ENCODE measurements around the gene THOC6. TPM values are rescaled to one million over a fixed set of nuclear protein-coding genes. Genes with fewer than 3 reads are reported as not detected.

Gene THOC6
- 17.8 and 20.2 TPM in 2 replicates for total RNA-seq

DNA sequence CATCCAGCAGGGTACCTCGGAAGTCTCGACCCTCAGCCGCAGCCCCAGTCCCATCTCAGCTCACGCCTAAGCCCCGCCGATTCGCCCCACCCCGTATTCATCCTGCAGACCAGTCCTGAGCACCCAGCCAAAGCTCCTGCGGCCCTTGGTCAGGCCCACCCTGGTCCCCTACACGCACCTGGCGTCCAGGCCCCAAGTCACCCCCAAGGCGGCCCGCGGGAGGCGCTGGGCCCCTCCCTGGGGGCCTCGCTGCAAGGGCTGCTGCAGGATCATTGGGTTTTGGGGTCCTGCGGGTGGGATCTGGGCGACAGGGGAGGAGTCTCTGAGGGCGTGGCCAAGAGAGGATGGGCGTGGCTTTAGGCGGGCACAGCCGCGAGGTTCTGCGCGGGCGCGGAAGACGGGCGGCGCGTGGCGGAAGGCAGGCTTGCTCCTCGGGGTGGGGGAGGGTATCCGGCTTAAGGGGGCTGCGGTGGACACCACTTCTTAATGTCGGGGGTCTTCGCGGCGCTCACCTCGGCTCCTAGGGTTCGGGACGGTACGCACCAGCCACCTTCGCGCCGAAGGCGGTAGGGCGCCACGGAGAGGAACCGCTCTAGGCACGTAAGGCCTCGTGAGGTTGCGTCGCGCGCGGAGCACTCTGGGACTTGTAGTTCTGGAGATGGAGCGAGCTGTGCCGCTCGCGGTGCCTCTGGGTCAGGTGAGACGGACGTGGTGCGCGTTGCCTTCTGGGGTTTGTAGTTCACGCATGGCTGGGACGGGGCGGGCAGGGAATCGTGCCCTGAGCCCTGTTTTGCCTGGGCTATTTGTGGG lies at the start of gene THOC6, which contains the start of gene HCFC1R1:
Gene THOC6, plus strand, starts transcription at position 367 of the 810 bp plus-strand sequence. Its CDS starts 292 bp downstream, at position 659.
Gene HCFC1R1, minus strand, starts transcription at position 274 of the 810 bp plus-strand sequence. Its CDS starts 1 bp downstream, at position 273.

DNA sequence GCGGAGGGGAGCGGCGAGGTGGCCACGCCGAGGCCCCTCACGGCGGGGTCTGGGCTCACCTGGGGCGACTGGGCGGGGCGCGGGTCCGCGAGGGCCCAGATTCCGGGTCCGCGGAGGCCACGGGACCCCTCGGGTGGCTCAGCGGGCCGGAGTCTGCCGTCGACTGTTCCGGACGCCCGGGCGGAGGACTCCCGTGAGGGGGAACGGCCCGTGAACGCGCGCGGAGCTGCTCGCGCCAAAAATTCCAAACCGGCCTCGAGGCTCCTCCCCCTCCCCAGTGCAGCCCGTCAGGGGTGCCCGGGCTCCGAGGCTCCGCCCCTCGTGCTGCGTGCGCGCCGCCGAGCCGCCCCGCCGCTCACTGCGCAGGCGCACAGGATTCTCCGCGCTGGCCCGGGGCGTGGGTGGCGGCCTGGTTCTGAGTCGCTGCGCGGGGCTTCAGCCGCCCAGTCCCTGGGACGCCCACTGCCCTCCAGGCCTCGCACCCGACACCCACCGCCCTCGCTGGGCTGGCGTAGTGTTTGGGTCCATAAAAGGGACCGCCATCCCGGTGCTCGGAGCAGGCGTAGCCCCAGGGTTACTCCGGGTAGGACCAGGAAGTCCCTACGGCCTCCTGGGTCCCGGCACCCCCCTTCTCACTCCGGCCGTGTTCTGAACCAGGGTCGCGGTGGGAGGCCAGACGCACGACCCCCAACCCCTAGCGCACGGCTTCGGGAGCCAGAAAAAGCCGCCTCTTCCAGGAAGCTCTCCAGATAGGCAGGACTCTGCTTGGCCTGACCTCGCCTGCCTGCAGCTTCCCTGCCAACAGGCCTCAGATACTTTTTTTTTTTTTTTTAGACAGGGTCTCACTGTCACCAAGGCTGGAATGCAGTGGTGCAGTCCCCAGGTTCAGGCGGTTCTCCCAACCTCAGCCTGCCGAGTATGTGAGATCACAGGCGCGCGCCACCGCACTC lies 43.3 kb upstream of the THOC6 start, which contains the start of gene PKMYT1:
Gene PKMYT1, minus strand, starts transcription at position 220 of the 950 bp plus-strand sequence. CDS start 789 bp downstream, outside the sequence.

GRCh38 chr16:3012828-3013420 lies 10.9 kb upstream of the THOC6 start, which contains the start of gene CLDN9:
Gene CLDN9 (plus strand): TSS chr16:3012923. CDS start chr16:3013363, 440 bp downstream.

GRCh38 chr16:3017794-3018506 lies 5.9 kb upstream of the THOC6 start, which contains the start of gene CLDN6:
Gene CLDN6 (minus strand): TSS chr16:3018183. CDS start chr16:3016021, 2,162 bp downstream.

GRCh38 chr16:3020247-3020603 lies 3.6 kb upstream of the THOC6 start, which contains the start of gene TNFRSF12A:
Gene TNFRSF12A (plus strand): TSS chr16:3020368. CDS start chr16:3020398, 30 bp downstream.

GRCh38 chr16:3036726-3037315 lies 13.0 kb downstream of the THOC6 start, which contains the start of gene BICDL2:
Gene BICDL2 (minus strand): TSS chr16:3036944. CDS start chr16:3035496, 1,448 bp downstream.

DNA sequence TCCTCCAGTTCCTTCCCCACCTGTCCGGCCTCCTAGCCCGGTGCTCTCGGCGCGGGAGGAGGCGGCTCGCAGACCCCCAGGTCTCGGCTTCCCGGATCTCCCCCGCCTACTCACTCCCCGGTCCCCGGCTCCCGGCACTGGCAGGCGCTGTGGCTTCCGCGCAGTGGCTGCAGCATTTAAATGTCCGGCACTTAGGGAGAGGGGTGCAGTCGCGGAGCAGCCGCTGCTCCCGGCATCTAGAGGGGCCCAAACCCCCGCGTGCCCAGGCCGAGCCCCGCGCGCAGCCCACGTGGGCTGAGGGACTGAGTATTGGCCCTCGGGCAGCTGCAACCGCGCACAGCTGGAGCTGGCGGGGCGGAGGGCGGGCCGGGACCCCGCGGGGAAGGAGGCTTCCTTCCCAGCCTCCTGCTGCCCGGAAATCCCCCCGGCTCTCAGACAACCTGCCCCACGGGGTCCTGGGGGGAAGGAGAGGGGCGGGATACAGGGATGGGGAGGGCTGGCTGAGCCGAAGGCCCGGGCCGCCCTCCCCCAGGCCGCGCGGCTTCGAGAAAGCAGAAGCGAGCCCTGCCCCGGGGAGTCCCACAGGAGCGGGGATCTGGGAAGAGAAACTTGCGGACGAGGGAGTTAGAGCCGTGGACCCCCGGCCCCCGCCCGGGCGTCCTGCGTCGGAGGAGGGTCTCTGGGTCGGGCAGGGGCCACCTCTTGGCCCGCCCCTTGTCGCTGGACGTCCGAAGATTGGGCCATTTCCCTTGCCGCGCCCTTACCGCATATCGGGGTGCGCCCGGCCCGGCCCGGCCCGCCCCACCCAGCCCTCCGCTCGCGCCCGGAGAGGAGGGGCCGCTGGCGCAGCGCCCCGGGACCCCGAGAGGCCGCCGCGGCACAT lies 22.2 kb downstream of the THOC6 start, which contains the start of gene MMP25:
Gene MMP25, plus strand, starts transcription at position 804 of the 883 bp plus-strand sequence. CDS start 357 bp downstream, outside the sequence.

DNA sequence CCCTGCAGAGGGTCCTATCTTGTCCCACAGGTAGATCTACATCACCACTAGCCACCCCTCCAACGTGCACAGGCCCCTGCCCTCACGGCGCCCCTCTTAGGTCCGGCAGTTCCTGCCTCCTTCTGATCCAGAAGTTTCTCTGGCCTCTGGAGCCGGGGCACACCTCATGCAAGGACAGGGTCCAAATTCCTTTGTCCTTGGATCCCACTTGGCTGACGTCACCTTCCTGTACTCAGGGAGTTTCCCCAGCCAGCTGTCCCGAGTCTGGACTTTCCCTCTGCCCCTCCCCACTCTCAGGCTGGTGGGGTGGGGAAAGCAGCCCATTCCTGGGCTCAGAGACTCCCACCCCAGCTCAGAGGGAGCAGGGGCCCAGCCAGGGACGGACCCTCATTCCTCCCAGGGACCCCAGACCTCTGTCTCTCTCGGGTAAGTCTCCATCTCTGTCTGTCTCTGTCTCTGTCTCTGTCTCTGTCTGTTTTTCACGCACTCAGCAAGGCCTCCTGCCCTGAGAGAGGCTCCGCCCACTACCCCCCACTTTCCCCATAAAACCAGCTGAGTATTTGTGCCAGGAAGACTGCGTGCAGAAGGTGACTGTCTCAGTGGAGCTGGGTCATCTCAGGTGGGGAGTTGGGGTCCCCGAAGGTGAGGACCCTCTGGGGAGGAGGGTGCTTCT lies 41.4 kb downstream of the THOC6 start, which contains the start of gene IL32:
Gene IL32, plus strand, starts transcription at position 572 of the 673 bp plus-strand sequence. CDS start 172 bp downstream, outside the sequence.

Other genes with a start within 250 kb of the THOC6 start
- 762 and 829 TPM in 2 replicates for gene ELOB, start 246.8 kb upstream of the THOC6 start, total RNA-seq
- gene PRSS33, start 236.5 kb upstream of the THOC6 start, total RNA-seq: not detected in 2 replicates
- gene PRSS41, start 225.6 kb upstream of the THOC6 start, total RNA-seq: not detected in 2 replicates
- gene PRSS21, start 206.8 kb upstream of the THOC6 start, total RNA-seq: 1.6 TPM in 1 of 2 replicates, not detected in the other
- 0.16 TPM in 1 of 2 replicates, not detected in the other for gene ZG16B, start 193.7 kb upstream of the THOC6 start, total RNA-seq
- not detected in 2 replicates for gene PRSS22, start 165.9 kb upstream of the THOC6 start, total RNA-seq
- 47.5 and 62.6 TPM in 2 replicates for gene FLYWCH2, start 140.8 kb upstream of the THOC6 start, total RNA-seq
- gene FLYWCH1, start 112.1 kb upstream of the THOC6 start, total RNA-seq: 38.0 and 47.9 TPM in 2 replicates
- under 0.01 TPM in 1 of 2 replicates, not detected in the other for gene KREMEN2, start 59.8 kb upstream of the THOC6 start, total RNA-seq
- gene PAQR4, start 54.7 kb upstream of the THOC6 start, total RNA-seq: 0.79 and 1.1 TPM in 2 replicates
- 1.1 TPM in 1 of 2 replicates, not detected in the other for gene PKMYT1, start 43.6 kb upstream of the THOC6 start, total RNA-seq
- gene CLDN9, start 11.1 kb upstream of the THOC6 start, total RNA-seq: under 0.01 TPM in 1 of 2 replicates, not detected in the other
- gene CLDN6, start 5.9 kb upstream of the THOC6 start, total RNA-seq: 0.09 and 0.16 TPM in 2 replicates
- 49.5 and 111 TPM in 2 replicates for gene TNFRSF12A, start 3.7 kb upstream of the THOC6 start, total RNA-seq
- gene HCFC1R1, start 93 bp upstream of the THOC6 start, total RNA-seq: 16.8 and 30.7 TPM in 2 replicates
- 0.17 and 0.32 TPM in 2 replicates for gene BICDL2, start 12.9 kb downstream of the THOC6 start, total RNA-seq
- gene MMP25, start 22.5 kb downstream of the THOC6 start, total RNA-seq: under 0.01 TPM in 1 of 2 replicates, not detected in the other
- 2.7 and 5.2 TPM in 2 replicates for gene IL32, start 41.6 kb downstream of the THOC6 start, total RNA-seq
- gene ZSCAN10, start 75.3 kb downstream of the THOC6 start, total RNA-seq: not detected in 2 replicates
- 12.1 and 14.3 TPM in 2 replicates for gene ZNF205, start 88.6 kb downstream of the THOC6 start, total RNA-seq
- gene ZNF213, start 111.0 kb downstream of the THOC6 start, total RNA-seq: 3.2 and 5.0 TPM in 2 replicates
- gene OR1F1, start 164.2 kb downstream of the THOC6 start, total RNA-seq: not detected in 2 replicates
- 6.0 and 6.3 TPM in 2 replicates for gene ZNF200, start 211.1 kb downstream of the THOC6 start, total RNA-seq
- under 0.01 and 0.09 TPM in 2 replicates for gene MEFV, start 232.6 kb downstream of the THOC6 start, total RNA-seq

Data from bronchial smooth muscle cell (primary cell).